K562 (cell line): Measurements from ENCODE around the gene ADARB2. TPM values are rescaled to one million over a fixed set of nuclear protein-coding genes. Genes with fewer than 3 reads are reported as not detected.

Experiments used
- ATAC-seq: fragments of 200-7000 bp; cut with Tn5 transposase; 3 replicates; pipeline ENCODE4 v1.9.1; 2020; ENCODE audit warnings: moderate library complexity
- BruUV-seq: library from RNA; stranded (reverse); fragments of 400-500 nt; replicated peaks from 2 replicates; lab custom pipeline; 2021; lab: Mats Ljungman, UMichigan
- CTCF ChIA-PET: fragments of 300-600 bp; formaldehyde crosslinking; extraction: SDS; loops from one replicate; lab custom pipeline; 2021; ENCODE audit warnings: low intra/inter-chr PET ratio; lab: Yijun Ruan, JAX
- POLR2A ChIA-PET: fragments of 300-600, 350-650 bp; sonication (Branson Sonifier 250); formaldehyde crosslinking; extraction: SDS; loops from one replicate; lab custom pipeline; 2021; ENCODE audit warnings: antibody characterized with exemption, inconsistent platforms; lab: Yijun Ruan, JAX
- DNase-seq, 4 experiments: peaks; one replicate each; pipeline versions ENCODE4 v3.0.0 to v3.0.0-alpha.2; 2011 to 2018; ENCODE audit warnings: low spot score in 3 of 4, mixed read lengths in 3 of 4; ENCODE audit errors: extremely low read depth in 1 of 4
- FAIRE-seq: peaks from 2 replicates; lab custom pipeline; 2011; peaks lifted over from hg19 to GRCh38; lab: Jason Lieb, UNC
- H2AFZ ChIP-seq: 2 replicates; pipeline ENCODE4 v1.6.0; 2011; ENCODE audit warnings: low read depth, low read length, control low read depth, inconsistent platforms
- H3K27ac ChIP-seq: fragments of 200-600 bp; 3 replicates; pipeline ENCODE4 v1.8.0; 2011; ENCODE audit warnings: low read depth, mild to moderate bottlenecking, control low read depth, inconsistent platforms, low read length, moderate library complexity, mixed read lengths; ENCODE audit errors: extremely low read depth
- H3K27me3 ChIP-seq, 2 experiments: fragments of 300-600 bp in 1 of 2; 2 replicates in 1 of 2; 3 replicates in 1 of 2; pipeline versions ENCODE4 v1.6.0 to v1.8.0; 2011; ENCODE audit warnings: inconsistent platforms in 2 of 2, low read length in 2 of 2, mild to moderate bottlenecking in 1 of 2, mixed read lengths in 1 of 2, moderate library complexity in 1 of 2; ENCODE audit not compliant: control insufficient read depth in 2 of 2, insufficient read depth in 2 of 2
- H3K36me3 ChIP-seq: fragments of 300-600 bp; 3 replicates; pipeline ENCODE4 v1.8.0; 2011; ENCODE audit warnings: mild to moderate bottlenecking, low read length, inconsistent platforms; ENCODE audit not compliant: control insufficient read depth, insufficient read depth
- H3K4me1 ChIP-seq, 2 experiments: fragments of 200-600 bp in 1 of 2; replicated peaks in 1 of 2; 2 replicates in 1 of 2; 3 replicates in 1 of 2; pipeline versions ENCODE4 v1.5.1 to v1.8.0; 2011; ENCODE audit warnings: inconsistent platforms in 2 of 2, low read length in 2 of 2, mild to moderate bottlenecking in 1 of 2, mixed read lengths in 1 of 2, moderate library complexity in 1 of 2; ENCODE audit not compliant: control insufficient read depth in 2 of 2, insufficient read depth in 2 of 2
- H3K4me2 ChIP-seq: 2 replicates; pipeline ENCODE4 v1.6.1; 2011; ENCODE audit warnings: low read length, control low read depth, inconsistent platforms, mixed read lengths; ENCODE audit not compliant: insufficient read depth
- H3K4me3 ChIP-seq: fragments of 200-600 bp; sonication (generic), shearing (Covaris generic); 2 replicates; pipeline ENCODE4 v1.5.1; 2016; ENCODE audit warnings: control low read depth, inconsistent platforms
- H3K79me2 ChIP-seq: fragments of 200-600 bp; 3 replicates; pipeline ENCODE4 v1.8.0; 2011; ENCODE audit warnings: low read length, inconsistent platforms; ENCODE audit not compliant: control insufficient read depth, insufficient read depth
- H3K9ac ChIP-seq, 2 experiments: 2 replicates each; pipeline versions ENCODE4 v1.6.0 to v1.6.1; 2011; ENCODE audit warnings: low read depth in 2 of 2, low read length in 2 of 2, control low read depth in 1 of 2, inconsistent platforms in 1 of 2, mild to moderate bottlenecking in 1 of 2, mixed read lengths in 1 of 2; ENCODE audit not compliant: insufficient read depth in 1 of 2
- H3K9me1 ChIP-seq: one replicate; pipeline ENCODE4 v1.6.0; 2011; ENCODE audit warnings: inconsistent platforms, mild to moderate bottlenecking, low read length, moderate library complexity; ENCODE audit not compliant: control insufficient read depth, insufficient read depth
- H3K9me3 ChIP-seq: replicated peaks from 2 replicates; pipeline ENCODE4 v1.5.1; 2011; ENCODE audit warnings: low read depth, low read length, inconsistent platforms; ENCODE audit not compliant: control insufficient read depth, insufficient read depth
- H4K20me1 ChIP-seq: replicated peaks from 2 replicates; pipeline ENCODE4 v1.6.1; 2011; ENCODE audit warnings: low read length, inconsistent platforms, mixed read lengths; ENCODE audit not compliant: control insufficient read depth, insufficient read depth
- ILK ChIP-seq: fragments of 450-650 bp; IDR thresholded peaks from 2 replicates; pipeline ENCODE4 v1.6.1; 2016; ENCODE audit warnings: missing genetic modification characterization, low read depth, mild to moderate bottlenecking, missing compliant biosample characterization, moderate library complexity, borderline replicate concordance
- MEF2A ChIP-seq: IDR thresholded peaks from 2 replicates; pipeline ENCODE4 v1.6.1; 2011; ENCODE audit warnings: low read depth, mild to moderate bottlenecking, low read length, moderate library complexity; ENCODE audit not compliant: control insufficient read depth
- NEUROD1 ChIP-seq: fragments of 150-350 bp; IDR thresholded peaks from 2 replicates; pipeline ENCODE4 v1.6.1; 2014; ENCODE audit warnings: borderline replicate concordance, low read length, low read depth; ENCODE audit not compliant: partially characterized antibody
- RAD51 ChIP-seq: fragments of 450-650 bp; IDR thresholded peaks from 2 replicates; pipeline ENCODE4 v1.7.1; 2016; ENCODE audit warnings: low read depth, mild to moderate bottlenecking, borderline replicate concordance
- RBBP5 ChIP-seq: fragments of 200-600 bp; sonication (generic); IDR thresholded peaks from 2 replicates; pipeline ENCODE4 v1.6.1; 2012; ENCODE audit warnings: borderline replicate concordance, mild to moderate bottlenecking, low read length, control low read depth, inconsistent platforms; ENCODE audit not compliant: insufficient read depth, poor library complexity, severe bottlenecking
- U2AF2 ChIP-seq: fragments of 200-400 bp; formaldehyde crosslinking; optimal IDR thresholded peaks from 2 replicates; pipeline ENCODE3; 2017; ENCODE audit warnings: low read depth, mild to moderate bottlenecking, low read length
- WGBS: fragments of 100-300 bp; shearing (Covaris generic); methylation state at CpG from one replicate; pipeline ENCODE4 v1.1.6; 2016; ENCODE audit warnings: low coverage, mixed read lengths; ENCODE audit not compliant: insufficient coverage; ENCODE audit errors: missing lambda C conversion rate; 5-methylcytosine and 5-hydroxymethylcytosine counted together
- in situ Hi-C: fragments of 300-500 bp; cut with MboI; formaldehyde crosslinking; loops from 4 replicates; pipeline ENCODE4 v1.15.0; 2018; ENCODE audit warnings: inconsistent platforms, mixed read lengths
- intact Hi-C: fragments of 100-400 bp; cut with micrococcal nuclease; formaldehyde crosslinking; loops from 2 replicates; pipeline ENCODE4 v1.14.2; 2022
- polyA plus RNA-seq, 8 experiments: library from polyadenylated mRNA; depleted of rRNA in 4 of 8; stranded (reverse) in 5 of 8; unstranded in 3 of 8; fragments of >200 nt; fragmentation: Nextera tagmentation in 2 of 8; fragmentation: Illumina TruSeq in 1 of 8; extraction: Ambion mirVana in 2 of 8; extraction: Trizol in 1 of 8; gene quantifications; 2 replicates each; pipeline versions ENCODE4 v1.2.1 to v1.2.3, GENCODE V29; 2011 to 2014; ENCODE audit warnings: inconsistent platforms in 1 of 8, missing spikeins in 1 of 8
- total RNA-seq, 7 experiments: library from RNA; depleted of rRNA in 6 of 7; stranded (reverse); fragments of >200 nt in 6 of 7; fragmentation: Illumina TruSeq in 2 of 7; extraction: Trizol in 2 of 7; gene quantifications; 2 replicates each; pipeline versions ENCODE4 v1.2.1 to v1.2.3, GENCODE V29; 2011 to 2021; ENCODE audit warnings: low replicate concordance in 1 of 7
- TF ChIP-seq, protein P1 (sequence below): fragments of 450-650 bp; formaldehyde crosslinking; IDR thresholded peaks from 2 replicates; pipeline ENCODE4 v1.4.0; 2020; ENCODE audit warnings: mild to moderate bottlenecking, mixed read lengths

The ADARB2 gene
- total and polyA plus RNA-seq, 9 of the 15 experiments (the other 6 are each of a cell fraction or from before 2014, with no cell fraction given) = not detected

DNA sequence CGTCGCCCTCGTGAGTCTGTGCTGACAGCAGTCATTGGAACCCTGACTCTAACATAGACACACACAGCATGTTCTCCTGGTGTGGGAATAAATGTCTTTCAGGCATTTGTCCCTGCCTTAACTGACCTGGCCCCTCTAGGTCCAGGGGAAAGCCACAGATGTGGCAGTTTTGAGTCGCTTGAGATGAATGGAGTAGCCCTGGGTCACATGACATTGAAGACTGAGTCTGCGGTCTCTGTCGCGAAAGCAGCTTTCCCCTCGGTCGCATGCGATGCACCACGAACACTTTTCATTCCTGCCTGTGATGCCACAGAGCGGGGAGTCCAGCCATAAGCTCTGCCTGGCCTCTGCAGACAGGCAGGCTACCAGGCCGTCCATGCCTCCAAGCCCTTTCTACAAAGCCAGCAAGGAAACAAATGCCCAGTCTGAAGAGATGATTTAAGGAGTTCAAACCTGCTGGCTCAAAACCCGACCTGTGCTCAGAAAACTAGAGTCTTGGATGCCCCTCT lies 508.8 kb downstream of the ADARB2 start:
- WGBS = 2% methylated on average over 14 of the region's 14 CpGs
- H3K4me1 ChIP-seq = no peaks in the 10 kb centered on the region
- peaks cover 2 to 37% of the 10 kb centered on the region in 2 experiments; a peak in 3 of 5 replicates for H3K27me3 ChIP-seq
- in situ Hi-C loops = no loop called here
- BruUV-seq = no TSS peak
- TF ChIP-seq RBBP5 (no peak), U2AF2 (no peak), MEF2A (no peak), NEUROD1 (no peak), RAD51 (0 out of 2 replicates have a peak, but pooled peaks have one; percentile 8), ILK (tag) (no peak)
- TF ChIP-seq, protein P1, sequence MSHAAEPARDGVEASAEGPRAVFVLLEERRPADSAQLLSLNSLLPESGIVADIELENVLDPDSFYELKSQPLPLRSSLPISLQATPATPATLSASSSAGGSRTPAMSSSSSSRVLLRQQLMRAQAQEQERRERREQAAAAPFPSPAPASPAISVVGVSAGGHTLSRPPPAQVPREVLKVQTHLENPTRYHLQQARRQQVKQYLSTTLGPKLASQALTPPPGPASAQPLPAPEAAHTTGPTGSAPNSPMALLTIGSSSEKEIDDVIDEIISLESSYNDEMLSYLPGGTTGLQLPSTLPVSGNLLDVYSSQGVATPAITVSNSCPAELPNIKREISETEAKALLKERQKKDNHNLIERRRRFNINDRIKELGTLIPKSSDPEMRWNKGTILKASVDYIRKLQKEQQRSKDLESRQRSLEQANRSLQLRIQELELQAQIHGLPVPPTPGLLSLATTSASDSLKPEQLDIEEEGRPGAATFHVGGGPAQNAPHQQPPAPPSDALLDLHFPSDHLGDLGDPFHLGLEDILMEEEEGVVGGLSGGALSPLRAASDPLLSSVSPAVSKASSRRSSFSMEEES (CRISPR knock-in tag) = peak; percentile 60
- ChIA-PET POLR2A (no interaction called here), CTCF (no interaction called here)
- H2AFZ ChIP-seq = no peak overlapping the region
- ATAC-seq (no peak), DNase-seq (no peak), FAIRE-seq (no peak)
- no peak overlapping the region for H3K4me2 ChIP-seq
- no peak overlapping the region for H3K9ac ChIP-seq
- no peaks in the 10 kb centered on the region for H3K9me1 ChIP-seq
- intact Hi-C loops = no loop called here
- no peak overlapping the region for H3K27ac ChIP-seq
- no peaks in the 10 kb centered on the region for H3K9me3 ChIP-seq
- H4K20me1 ChIP-seq = no peaks in the 10 kb centered on the region; the same call in 1 of the 2 replicates
- no peaks in the 10 kb centered on the region for H3K36me3 ChIP-seq
- H3K79me2 ChIP-seq = no peaks in the 10 kb centered on the region
- H3K4me3 ChIP-seq = no peak overlapping the region
